GM12878 (cell line): ENCODE data around the gene ELANE. TPM values are rescaled to one million over a fixed set of nuclear protein-coding genes. Genes with fewer than 3 reads are reported as not detected.

Source experiments
- ATAC-seq: fragments of 200-7000 bp; cut with Tn5 transposase; 3 replicates; pipeline ENCODE4 v1.9.1; 2020; ENCODE audit warnings: mild to moderate bottlenecking, moderate library complexity
- BruUV-seq: library from RNA; stranded (reverse); fragments of 400-500 nt; replicated peaks from 2 replicates; lab custom pipeline; 2021; lab: Mats Ljungman, UMichigan
- CTCF ChIA-PET: fragments of 300-600 bp; sonication (Branson Sonifier 250); formaldehyde crosslinking; extraction: SDS; loops from one replicate; lab custom pipeline; 2021; ENCODE audit warnings: inconsistent platforms; lab: Yijun Ruan, JAX
- POLR2A ChIA-PET: fragments of 350-600 bp; formaldehyde crosslinking; extraction: SDS; loops from one replicate; lab custom pipeline; 2021; ENCODE audit warnings: inconsistent platforms; lab: Charles Lee
- RAD21 ChIA-PET: fragments of 300-600 bp; sonication (Branson Sonifier 250); formaldehyde crosslinking; loops from one replicate; lab custom pipeline; 2023; ENCODE audit warnings: antibody characterized with exemption; ENCODE audit not compliant: unreplicated experiment; lab: Charles Lee
- SMC1A ChIA-PET: fragments of 300-600 bp; sonication (Branson Sonifier 250); formaldehyde crosslinking; loops from one replicate; lab custom pipeline; 2023; ENCODE audit not compliant: unreplicated experiment, uncharacterized antibody; lab: Charles Lee
- DNase-seq: peaks from one replicate; pipeline ENCODE4 v3.0.0-alpha.2; 2011; ENCODE audit warnings: low read depth, low spot score
- FAIRE-seq: peaks from 3 replicates; lab custom pipeline; 2011; peaks lifted over from hg19 to GRCh38; lab: Jason Lieb, UNC
- H2AFZ ChIP-seq: 2 replicates; pipeline ENCODE4 v1.6.0; 2011; ENCODE audit warnings: low read depth, low read length, control low read depth; ENCODE audit not compliant: control insufficient read depth
- H3K27ac ChIP-seq: 2 replicates; pipeline ENCODE4 v1.5.1; 2011; ENCODE audit warnings: control low read depth; ENCODE audit not compliant: control insufficient read depth, insufficient read depth
- H3K27me3 ChIP-seq, 2 experiments: replicated peaks in 1 of 2; 2 replicates each; pipeline versions ENCODE4 v1.6.0 to v1.6.1; 2011; ENCODE audit warnings: low read length in 1 of 2; ENCODE audit not compliant: control insufficient read depth in 2 of 2, insufficient read depth in 2 of 2
- H3K36me3 ChIP-seq, 2 experiments: 2 replicates each; pipeline ENCODE4 v1.5.1; 2011; ENCODE audit warnings: low read length in 1 of 2; ENCODE audit not compliant: control insufficient read depth in 2 of 2, insufficient read depth in 2 of 2
- H3K4me1 ChIP-seq: 2 replicates; pipeline ENCODE4 v1.6.1; 2011; ENCODE audit warnings: mild to moderate bottlenecking, low read length, moderate library complexity, mixed read lengths; ENCODE audit not compliant: control insufficient read depth, insufficient read depth
- H3K4me2 ChIP-seq: 2 replicates; pipeline ENCODE4 v1.6.0; 2011; ENCODE audit warnings: control low read depth; ENCODE audit not compliant: control insufficient read depth, insufficient read depth
- H3K4me3 ChIP-seq: fragments of 200-600 bp; sonication (generic); 2 replicates; pipeline ENCODE4 v1.5.1; 2016
- H3K79me2 ChIP-seq: 2 replicates; pipeline ENCODE4 v1.6.0; 2011; ENCODE audit warnings: low read length; ENCODE audit not compliant: control insufficient read depth, insufficient read depth
- H3K9ac ChIP-seq: 2 replicates; pipeline ENCODE4 v1.8.0; 2011; ENCODE audit warnings: low read length, control low read depth, mixed read lengths; ENCODE audit not compliant: control insufficient read depth, insufficient read depth
- H3K9me3 ChIP-seq: replicated peaks from 3 replicates; pipeline ENCODE4 v1.5.1; 2011; ENCODE audit warnings: mild to moderate bottlenecking, low read length; ENCODE audit not compliant: control insufficient read depth, insufficient read depth
- H4K20me1 ChIP-seq: 2 replicates; pipeline ENCODE4 v1.6.0; 2011; ENCODE audit not compliant: control insufficient read depth, insufficient read depth
- BCLAF1 ChIP-seq: fragments of 450-650 bp; IDR thresholded peaks from 2 replicates; pipeline ENCODE4 v1.6.1; 2017; ENCODE audit warnings: antibody characterized with exemption, mild to moderate bottlenecking, moderate library complexity
- CEBPB ChIP-seq, 2 experiments: fragments of 150-350 bp in 1 of 2; IDR thresholded peaks; 2 replicates each; pipeline ENCODE4 v1.6.1; 2012 to 2014; ENCODE audit warnings: low read depth in 2 of 2, low read length in 2 of 2, borderline replicate concordance in 1 of 2, inconsistent platforms in 1 of 2
- E4F1 ChIP-seq: fragments of 450-650 bp; IDR thresholded peaks from 2 replicates; pipeline ENCODE4 v1.6.1; 2018; ENCODE audit warnings: borderline replicate concordance, mild to moderate bottlenecking; ENCODE audit not compliant: partially characterized antibody
- ESRRA ChIP-seq: IDR thresholded peaks from 2 replicates; pipeline ENCODE4 v1.6.1; 2012; ENCODE audit warnings: mild to moderate bottlenecking, low read length, improper control_type of control experiment
- ETV6 ChIP-seq, 2 experiments: fragments of 450-650 bp in 1 of 2; IDR thresholded peaks in 1 of 2; conservative IDR thresholded peaks in 1 of 2; 2 replicates each; pipeline ENCODE4 v1.6.1; 2014; ENCODE audit warnings: antibody characterized with exemption in 1 of 2, borderline replicate concordance in 1 of 2, low read depth in 1 of 2, mild to moderate bottlenecking in 1 of 2, moderate library complexity in 1 of 2
- FOXM1 ChIP-seq: IDR thresholded peaks from 2 replicates; pipeline ENCODE4 v1.6.1; 2012; ENCODE audit warnings: low read depth, mild to moderate bottlenecking, inconsistent platforms, low read length, moderate library complexity
- LARP7 ChIP-seq: fragments of 450-650 bp; IDR thresholded peaks from 2 replicates; pipeline ENCODE4 v1.6.1; 2017; ENCODE audit warnings: mild to moderate bottlenecking
- MLLT1 ChIP-seq: fragments of 450-650 bp; IDR thresholded peaks from 2 replicates; pipeline ENCODE4 v1.6.1; 2016; ENCODE audit warnings: mild to moderate bottlenecking
- MYC ChIP-seq: IDR thresholded peaks from 2 replicates; pipeline ENCODE4 v1.6.1; 2011; ENCODE audit warnings: mild to moderate bottlenecking, low read length, moderate library complexity, inconsistent platforms; ENCODE audit not compliant: insufficient read depth, insufficient replicate concordance, insufficient read length, severe bottlenecking
- RB1 ChIP-seq: fragments of 450-650 bp; formaldehyde crosslinking; IDR thresholded peaks from 2 replicates; pipeline ENCODE4 v1.6.1; 2017; ENCODE audit warnings: mild to moderate bottlenecking, borderline replicate concordance
- SKIL ChIP-seq: fragments of 450-650 bp; IDR thresholded peaks from 2 replicates; pipeline ENCODE4 v1.6.1; 2017; ENCODE audit warnings: mild to moderate bottlenecking, low read depth, inconsistent platforms; ENCODE audit not compliant: poor library complexity, severe bottlenecking
- STAT3 ChIP-seq: IDR thresholded peaks from 2 replicates; pipeline ENCODE4 v1.6.1; 2011; ENCODE audit warnings: low read depth, low read length, improper control_type of control experiment
- YY1 ChIP-seq: IDR thresholded peaks from 2 replicates; pipeline ENCODE4 v1.6.1; 2011; ENCODE audit warnings: low read depth, mild to moderate bottlenecking, low read length
- ZSCAN29 ChIP-seq: fragments of 450-650 bp; IDR thresholded peaks from 2 replicates; pipeline ENCODE4 v1.6.1; 2017; ENCODE audit warnings: mild to moderate bottlenecking, moderate library complexity
- WGBS: methylation state at CpG from one replicate; pipeline ENCODE4 v1.1.6; 2016; ENCODE audit warnings: low lambda C conversion rate; ENCODE audit not compliant: insufficient replicate concordance, insufficient coverage; ENCODE audit errors: missing lambda C conversion rate; 5-methylcytosine and 5-hydroxymethylcytosine counted together
- in situ Hi-C: fragments of 300-500 bp; cut with MboI; formaldehyde crosslinking; loops from 9 replicates; pipeline ENCODE4 v1.14.3; 2018; ENCODE audit warnings: mixed read lengths
- intact Hi-C: fragments of 100-400 bp; cut with micrococcal nuclease; formaldehyde crosslinking; loops from one replicate; pipeline ENCODE4 v1.14.2; 2022; ENCODE audit not compliant: unreplicated experiment
- polyA plus RNA-seq, 11 experiments: library from polyadenylated mRNA; depleted of rRNA in 4 of 11; unstranded in 6 of 11; stranded (reverse) in 5 of 11; fragments of >200 nt; fragmentation: Nextera tagmentation in 4 of 11; fragmentation: Illumina TruSeq in 1 of 11; extraction: Ambion mirVana in 4 of 11; extraction: Trizol in 1 of 11; gene quantifications; 1 replicate in 1 of 11; 2 replicates in 10 of 11; pipeline versions ENCODE4 v1.2.1 to v1.2.3, GENCODE V29; 2011 to 2016; ENCODE audit warnings: inconsistent platforms in 2 of 11, missing spikeins in 2 of 11, low read depth in 1 of 11
- total RNA-seq, 4 experiments: library from RNA; depleted of rRNA in 3 of 4; stranded (reverse); fragments of >200 nt in 3 of 4; fragmentation: Illumina TruSeq in 1 of 4; extraction: Trizol in 1 of 4; gene quantifications; 2 replicates each; pipeline versions ENCODE4 v1.2.1 to v1.2.3, GENCODE V29; 2013 to 2021

The ELANE gene
- total and polyA plus RNA-seq, 10 of the 15 experiments (the other 5 are each of a cell fraction or from before 2014, with no cell fraction given) = not detected

- BruUV-seq = no TSS peak
- Histone ChIP-seq H3K4me1 (no peaks in the 10 kb centered on the region), H4K20me1 (no peaks in the 10 kb centered on the region), H3K36me3 (peaks cover 0 to 3% of the 10 kb centered on the region in 2 experiments; a peak in 3 of 4 replicates), H3K79me2 (no peaks in the 10 kb centered on the region), H3K4me2 (no peak overlapping the region), H3K27ac (no peak overlapping the region), H2AFZ (no peak overlapping the region), H3K9ac (no peak overlapping the region), H3K27me3 (no peaks in the 10 kb centered on the region), H3K4me3 (no peak overlapping the region), H3K9me3 (no peaks in the 10 kb centered on the region; the same call in 2 of the 3 replicates)
- SMC1A ChIA-PET = no interaction called here
- DNase-seq = no peak
- in situ Hi-C loops (no loop called here), intact Hi-C loops (no loop called here)
- RAD21 ChIA-PET = no interaction called here
- 90% methylated on average over 22 of the region's 22 CpGs for WGBS
- no peak for ATAC-seq
- no peak for FAIRE-seq
- POLR2A ChIA-PET = interaction anchor here (0.7 kb wide), 1 partner anchor 209 kb away, joined by 3 read pairs; no protein-coding TSS in a partner anchor
- CTCF ChIA-PET = no interaction called here
- TF ChIP-seq CEBPB (IDR thresholded peaks at IDR 0.05; ENCODE audit: borderline replicate concordance in 1 of 2, low read depth in 2 of 2, low read length in 2 of 2) (no peak), SKIL (no peak), ZSCAN29 (no peak), FOXM1 (no peak), MYC (no peak), ESRRA (no peak), STAT3 (no peak), E4F1 (no peak), MLLT1 (no peak), ETV6 (conservative IDR thresholded peaks at IDR 0.05 in 1 of 2, IDR thresholded peaks at IDR 0.05 in 1 of 2; ENCODE audit: borderline replicate concordance in 1 of 2, low read depth in 1 of 2) (no peak), RB1 (no peak), LARP7 (no peak), BCLAF1 (no peak), YY1 (no peak)
Measured at GRCh38 chr19:883661-884211, 31.6 kb downstream of the ELANE start.
